CD4-positive, alpha-beta T cell treated with Interleukin-21 for 1 hour (primary cell): ENCODE measurements around the gene DUSP3.

Source experiments
- DNase-seq: peaks from one replicate; pipeline ENCODE4 v3.0.0-alpha.2; 2020

DUSP3 gene

GRCh38 chr17:43723697-43724359, 54.9 kb downstream of the DUSP3 start:
- DNase-seq, result no peak

GRCh38 chr17:43722870-43723665, 55.7 kb downstream of the DUSP3 start:
- DNase-seq, result no peak

GRCh38 chr17:43722269-43722619, 56.5 kb downstream of the DUSP3 start:
- DNase-seq, result no peak

GRCh38 chr17:43721537-43722268, 57.1 kb downstream of the DUSP3 start:
- DNase-seq, result no peak

GRCh38 chr17:43720311-43721060, 58.3 kb downstream of the DUSP3 start:
- peak; percentile 79 for DNase-seq

GRCh38 chr17:43719578-43719977, 59.2 kb downstream of the DUSP3 start:
- no peak for DNase-seq

GRCh38 chr17:43718544-43718943, 60.2 kb downstream of the DUSP3 start:
- no peak for DNase-seq

GRCh38 chr17:43717913-43718312, 60.9 kb downstream of the DUSP3 start:
- DNase-seq, result no peak
